GM10847 (cell line): Measurements from ENCODE around the gene CLIC6.

Experiments used
- POLR2A ChIP-seq: IDR thresholded peaks from 2 replicates; pipeline ENCODE4 v1.6.1; 2011; ENCODE audit not compliant: insufficient read length; ENCODE audit errors: extremely low read depth

Gene CLIC6

GRCh38 chr21:34642211-34643075 lies 26.4 kb upstream of the CLIC6 start:
- TF ChIP-seq POLR2A, result no peak

GRCh38 chr21:34644825-34645224 lies 24.0 kb upstream of the CLIC6 start:
- TF ChIP-seq POLR2A, result no peak

- TF ChIP-seq POLR2A, result no peak
Measured at GRCh38 chr21:34647555-34647954, 21.2 kb upstream of the CLIC6 start.

GRCh38 chr21:34648739-34649297 lies 20.0 kb upstream of the CLIC6 start:
- TF ChIP-seq POLR2A, result no peak

- no peak for TF ChIP-seq POLR2A
Measured at GRCh38 chr21:34649400-34649799, 19.4 kb upstream of the CLIC6 start.

GRCh38 chr21:34650861-34651431 lies 17.8 kb upstream of the CLIC6 start:
- TF ChIP-seq POLR2A, result no peak

- TF ChIP-seq POLR2A, result no peak
Measured at GRCh38 chr21:34651642-34652041, 17.2 kb upstream of the CLIC6 start.

GRCh38 chr21:34653522-34653921 lies 15.3 kb upstream of the CLIC6 start:
- no peak for TF ChIP-seq POLR2A

- TF ChIP-seq POLR2A, result no peak
Measured at GRCh38 chr21:34661848-34662247, 6.9 kb upstream of the CLIC6 start.

- TF ChIP-seq POLR2A, result no peak
Measured at GRCh38 chr21:34667761-34668160, 1.0 kb upstream of the CLIC6 start.

- no peak for TF ChIP-seq POLR2A
Measured at GRCh38 chr21:34669149-34669879, 520 bp downstream of the CLIC6 start.

GRCh38 chr21:34670220-34670961 lies 1.6 kb downstream of the CLIC6 start:
- TF ChIP-seq POLR2A, result no peak

GRCh38 chr21:34670962-34671348 lies 2.2 kb downstream of the CLIC6 start:
- TF ChIP-seq POLR2A, result no peak

- TF ChIP-seq POLR2A, result no peak
Measured at GRCh38 chr21:34671462-34671861, 2.7 kb downstream of the CLIC6 start.

- TF ChIP-seq POLR2A, result no peak
Measured at GRCh38 chr21:34671891-34672290, 3.1 kb downstream of the CLIC6 start.

- TF ChIP-seq POLR2A, result no peak
Measured at GRCh38 chr21:34673006-34673405, 4.2 kb downstream of the CLIC6 start.

- TF ChIP-seq POLR2A, result no peak
Measured at GRCh38 chr21:34674468-34674867, 5.7 kb downstream of the CLIC6 start.
